HG02938 (cell line): ENCODE results near the gene SDC4.

Source experiments
- ATAC-seq: cut with Tn5 transposase; IDR thresholded peaks from one replicate; pipeline ENCODE4 v1.9.1; 2021; ENCODE audit warnings: mild to moderate bottlenecking, moderate library complexity; ENCODE audit not compliant: unreplicated experiment

Gene SDC4

DNA sequence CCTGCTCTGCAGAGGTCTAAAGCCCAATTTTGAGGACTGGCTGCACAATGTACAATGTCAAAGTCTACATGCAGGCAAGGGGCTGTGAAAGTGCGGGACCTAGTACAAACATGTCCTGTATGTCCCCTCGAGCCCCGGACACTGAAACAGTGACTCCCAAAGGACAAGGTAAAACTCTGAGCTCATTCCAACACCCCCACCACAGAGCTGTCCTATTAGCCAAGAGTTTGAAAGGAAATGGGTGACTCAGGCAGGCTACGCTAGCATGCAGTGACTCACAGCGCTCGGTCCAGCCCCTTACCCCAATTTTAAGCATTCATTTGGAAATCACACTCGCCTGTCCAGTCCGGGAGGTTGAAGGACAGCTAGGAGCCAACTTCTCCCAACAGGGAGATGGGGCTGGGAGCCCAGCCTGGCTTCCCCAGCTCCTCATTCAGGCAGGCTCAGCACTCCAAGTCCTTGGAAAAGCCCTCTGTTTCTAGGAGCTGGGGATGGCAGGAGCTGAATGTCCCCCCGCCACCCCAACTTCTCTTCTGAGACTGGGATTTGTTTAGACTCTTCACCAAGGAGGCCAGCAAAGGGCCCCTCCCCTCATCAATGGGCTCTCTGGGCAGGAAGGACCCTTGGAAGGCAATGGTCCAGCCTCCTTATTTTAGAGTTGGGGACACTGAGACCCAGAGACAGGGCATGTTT, 3.9 kb downstream of the SDC4 start:
- ATAC-seq: no peak

DNA sequence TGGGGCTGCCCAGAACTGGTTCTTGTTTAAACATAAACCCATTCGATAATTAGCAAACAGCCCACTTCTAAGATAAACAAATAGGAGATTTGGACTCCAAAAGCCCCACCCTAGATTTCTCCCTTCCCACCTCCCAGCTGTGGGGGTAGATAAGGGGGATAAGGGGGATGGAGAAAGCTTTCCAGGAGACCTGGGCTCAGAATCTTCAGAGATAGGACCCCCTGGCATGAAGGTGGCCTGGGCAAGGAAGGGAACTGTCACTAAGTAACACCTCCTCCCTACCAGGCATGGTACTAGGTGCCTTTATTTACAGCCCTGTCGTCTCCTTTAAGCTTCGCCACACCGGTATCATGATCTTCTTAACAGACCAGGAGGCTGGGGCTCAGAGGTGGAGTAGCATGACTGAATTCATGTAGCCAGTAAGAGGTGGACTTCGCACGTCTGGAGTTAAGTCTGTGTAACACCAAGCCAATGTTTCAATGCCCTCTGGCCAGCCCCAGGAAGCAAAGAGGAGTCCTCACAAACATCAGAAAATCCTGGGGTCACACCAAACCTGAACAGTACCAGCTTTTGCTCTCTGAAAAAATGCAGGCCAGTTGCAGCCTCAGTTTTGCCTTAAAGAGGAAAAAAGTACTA, 4.6 kb downstream of the SDC4 start:
- ATAC-seq: no peak

GRCh38 chr20:45342855-45343531, 5.2 kb downstream of the SDC4 start:
- ATAC-seq: no peak

- ATAC-seq: no peak
Measured at GRCh38 chr20:45341939-45342854, 6.0 kb downstream of the SDC4 start.

DNA sequence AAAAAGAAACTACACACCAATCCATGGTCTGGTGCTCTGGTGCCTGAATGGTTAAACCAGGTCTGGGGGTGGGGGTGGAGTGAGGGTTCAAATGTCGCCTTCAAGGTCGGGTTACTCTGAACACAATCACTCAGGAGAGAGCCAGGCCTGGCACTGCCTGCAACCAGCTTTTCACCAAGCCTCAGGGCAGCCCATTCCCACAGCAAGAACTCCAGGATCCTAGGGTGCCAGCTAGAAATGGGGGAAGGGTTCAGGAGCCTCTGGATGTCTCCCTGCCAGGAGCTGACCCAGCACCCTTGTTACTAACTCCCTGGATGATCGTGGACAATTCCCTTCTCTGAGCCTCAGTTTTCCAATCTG, 6.7 kb downstream of the SDC4 start:
- no peak for ATAC-seq

DNA sequence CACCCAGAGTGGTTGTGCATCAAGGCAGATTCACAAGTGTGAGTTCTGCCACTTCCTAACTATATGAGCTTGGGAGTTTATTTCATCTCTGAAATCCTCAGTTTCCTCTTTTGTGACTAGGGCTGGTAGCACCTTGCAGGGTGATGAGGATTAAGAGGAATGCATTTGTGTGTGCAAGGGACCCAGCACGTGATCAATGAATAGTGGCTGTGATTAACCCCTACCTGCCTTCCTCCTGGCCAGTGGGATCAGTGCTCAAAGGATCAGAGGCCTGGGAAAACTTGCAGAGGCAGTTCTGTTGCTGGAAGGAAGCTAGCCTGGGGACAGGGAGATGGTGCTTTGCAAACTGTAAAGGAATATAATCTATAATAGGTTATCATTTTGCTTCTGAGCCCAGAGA, 7.3 kb downstream of the SDC4 start:
- ATAC-seq: no peak

- ATAC-seq: no peak
Measured at GRCh38 chr20:45340236-45340847, 7.9 kb downstream of the SDC4 start.

DNA sequence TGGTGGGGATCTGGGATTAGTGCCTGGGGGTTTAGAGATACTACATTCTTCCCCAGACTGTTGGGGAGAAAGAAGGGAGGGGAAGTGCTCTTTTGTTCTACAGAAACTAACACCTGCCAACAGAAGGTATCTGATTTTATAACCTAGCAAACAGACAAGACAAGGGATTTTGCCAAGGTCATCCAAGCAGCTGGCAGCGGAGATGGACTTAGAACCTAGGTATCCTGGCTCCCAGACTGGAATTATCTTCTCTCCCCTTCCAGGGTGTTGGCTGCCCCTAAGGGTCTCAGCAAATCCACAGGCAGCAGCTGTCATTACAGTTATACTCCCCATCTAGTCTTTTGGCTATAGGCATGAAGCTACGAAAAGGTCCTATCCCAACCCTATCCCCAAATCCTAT, 8.4 kb downstream of the SDC4 start:
- no peak for ATAC-seq

DNA sequence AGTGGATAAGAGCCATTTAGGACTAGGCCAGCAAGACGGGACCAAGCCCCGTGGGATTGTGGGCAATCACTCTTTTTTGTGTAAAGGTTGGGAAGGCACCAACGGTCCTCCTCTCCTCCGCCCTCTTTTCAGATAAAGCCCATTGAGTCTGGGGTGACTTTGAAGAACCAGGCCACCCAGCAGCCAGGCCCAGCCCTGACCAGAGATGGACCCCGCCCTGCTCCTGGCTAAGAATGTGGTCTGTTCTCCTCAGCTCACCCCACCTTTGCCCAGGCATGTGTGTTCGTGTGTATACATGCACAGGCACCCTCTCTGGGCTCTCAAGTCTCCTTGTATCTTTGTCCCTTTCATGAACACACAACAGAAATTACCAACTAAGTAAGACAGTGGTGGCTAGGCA, 9.1 kb downstream of the SDC4 start:
- ATAC-seq: no peak

DNA sequence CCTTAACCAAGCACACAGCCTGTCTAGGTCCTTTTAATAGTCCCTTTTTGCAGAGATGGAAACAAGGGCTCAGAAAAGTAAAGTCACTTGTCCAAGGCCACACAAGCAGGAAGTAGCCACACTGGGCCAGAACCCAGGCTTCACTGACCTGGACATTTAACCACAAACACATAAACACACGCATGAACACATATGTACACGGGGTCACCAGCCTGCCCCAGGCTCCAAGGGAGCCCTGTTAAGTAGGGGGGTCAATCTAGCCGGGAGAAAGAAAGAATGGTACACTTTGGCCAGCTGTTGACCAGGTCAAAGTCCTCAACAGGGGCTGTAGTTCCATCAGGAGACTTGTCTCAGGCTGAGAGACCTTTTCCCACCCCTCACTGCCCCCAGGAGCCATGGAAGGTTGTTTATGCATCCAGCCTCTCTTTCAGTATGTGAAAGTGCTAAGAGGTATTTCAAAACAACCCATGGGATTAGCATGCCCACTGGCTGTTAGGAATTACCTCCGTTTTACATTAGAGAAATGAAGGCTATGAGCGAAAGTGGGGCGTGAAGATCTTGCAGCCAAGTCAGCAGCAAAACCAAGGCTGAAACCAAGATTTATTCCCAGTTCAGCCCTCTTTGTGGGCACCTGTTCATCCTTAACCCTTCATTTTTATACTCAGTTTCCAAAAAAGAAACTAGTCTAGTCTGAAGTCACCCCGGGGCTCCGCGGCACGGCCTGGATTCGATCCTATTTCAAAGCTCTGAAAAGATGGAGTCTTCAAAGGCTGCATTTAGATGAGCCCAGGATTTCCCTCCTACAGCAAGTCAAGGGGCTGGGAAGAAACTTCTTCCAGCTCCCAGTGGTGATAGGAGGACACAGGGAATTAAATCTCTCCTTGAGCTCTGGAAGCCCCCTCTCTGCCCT, 9.8 kb downstream of the SDC4 start:
- no peak for ATAC-seq

DNA sequence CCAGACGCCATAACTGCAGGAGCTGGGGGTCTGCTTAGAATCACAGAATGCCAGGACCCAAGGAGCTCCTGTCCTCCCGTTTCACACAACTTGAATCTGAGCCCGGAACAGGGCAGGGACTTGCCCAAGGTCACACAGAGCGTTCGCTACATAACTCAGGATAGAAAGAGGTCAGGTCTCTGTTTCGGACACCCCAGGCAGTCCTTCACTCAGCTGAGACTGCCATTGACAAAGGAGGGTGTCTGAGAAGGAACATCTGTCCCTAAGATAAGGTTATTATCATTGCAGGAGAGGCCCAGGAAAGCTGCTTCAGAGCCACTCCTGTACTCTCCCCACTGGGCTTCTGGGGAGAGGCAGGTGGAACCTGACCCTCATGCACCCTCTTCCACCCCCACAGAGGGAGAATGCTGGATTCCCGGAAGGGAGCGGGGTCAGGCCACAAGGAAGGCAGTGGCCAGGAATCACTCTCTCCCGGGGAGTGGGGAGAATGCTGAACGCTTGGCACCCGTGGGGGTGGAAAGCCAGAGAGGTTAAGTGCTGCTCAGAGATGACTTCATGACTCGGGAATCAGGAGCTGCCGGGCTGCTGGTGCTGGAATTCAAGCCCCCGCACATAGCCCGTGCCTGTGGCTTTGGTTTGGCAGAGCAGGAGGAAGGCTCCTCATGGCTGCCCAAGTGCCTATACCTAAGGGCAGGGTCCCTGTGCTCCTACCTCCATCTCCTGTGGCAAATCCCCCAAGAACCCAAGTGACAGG, 10.7 kb downstream of the SDC4 start:
- ATAC-seq: no peak

DNA sequence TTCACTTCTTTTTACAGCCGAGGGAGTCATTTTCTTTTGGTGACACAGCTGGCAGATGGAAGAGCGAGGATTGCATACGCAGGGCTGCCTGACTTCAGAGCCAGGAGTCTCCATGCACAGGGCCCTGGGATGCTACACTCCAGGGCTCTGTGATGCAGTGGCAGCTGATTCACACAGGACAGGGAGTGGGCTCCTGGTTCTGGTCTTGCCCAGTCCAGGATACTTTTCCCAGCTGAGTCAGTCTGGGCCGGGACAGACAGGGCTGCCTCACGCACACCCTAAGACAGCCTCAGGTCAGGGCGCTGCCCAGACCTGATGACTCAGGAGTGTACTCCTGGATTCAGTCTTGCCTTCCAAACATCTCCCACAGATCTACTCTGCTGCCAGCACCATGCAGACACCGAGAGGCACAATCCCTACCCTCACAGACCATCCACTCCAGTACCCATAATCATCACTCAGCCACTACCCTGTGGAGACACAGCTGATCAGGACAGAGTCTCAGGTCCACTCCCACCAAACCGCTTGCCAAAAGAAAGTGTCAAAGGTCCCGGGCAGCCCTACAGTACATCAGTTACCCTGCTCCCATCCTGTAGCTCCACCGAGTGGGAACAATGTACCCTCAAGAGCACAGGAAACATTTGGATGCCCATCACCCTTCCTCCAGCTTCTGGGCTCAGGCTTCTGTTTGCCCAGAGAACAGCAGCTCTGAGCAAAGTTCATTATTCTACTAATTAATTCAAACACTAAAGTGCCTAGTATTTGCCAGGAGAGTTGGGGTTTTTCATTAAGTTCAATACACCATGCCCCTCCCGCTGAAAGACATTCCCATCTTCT, 11.5 kb downstream of the SDC4 start:
- no peak for ATAC-seq

DNA sequence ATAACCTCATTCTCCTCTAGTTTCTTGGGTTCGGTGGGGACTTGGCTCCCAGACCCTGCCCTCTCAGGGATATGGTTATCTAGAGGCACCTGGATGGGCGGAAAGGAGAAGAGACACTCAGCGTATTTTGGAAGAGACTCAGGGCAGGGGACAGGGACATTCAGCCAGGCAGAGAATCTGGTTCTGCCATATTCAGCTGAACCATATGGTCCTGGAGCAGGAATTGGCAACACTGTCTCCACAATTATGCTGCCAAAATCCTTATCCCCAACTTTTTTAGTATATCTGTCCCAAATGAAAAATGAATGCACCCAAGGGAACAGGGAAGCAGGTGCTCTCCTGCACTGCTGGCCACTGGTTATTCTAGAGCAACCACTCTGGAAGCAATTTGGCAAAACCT, 17.7 kb downstream of the SDC4 start:
- ATAC-seq: no peak

DNA sequence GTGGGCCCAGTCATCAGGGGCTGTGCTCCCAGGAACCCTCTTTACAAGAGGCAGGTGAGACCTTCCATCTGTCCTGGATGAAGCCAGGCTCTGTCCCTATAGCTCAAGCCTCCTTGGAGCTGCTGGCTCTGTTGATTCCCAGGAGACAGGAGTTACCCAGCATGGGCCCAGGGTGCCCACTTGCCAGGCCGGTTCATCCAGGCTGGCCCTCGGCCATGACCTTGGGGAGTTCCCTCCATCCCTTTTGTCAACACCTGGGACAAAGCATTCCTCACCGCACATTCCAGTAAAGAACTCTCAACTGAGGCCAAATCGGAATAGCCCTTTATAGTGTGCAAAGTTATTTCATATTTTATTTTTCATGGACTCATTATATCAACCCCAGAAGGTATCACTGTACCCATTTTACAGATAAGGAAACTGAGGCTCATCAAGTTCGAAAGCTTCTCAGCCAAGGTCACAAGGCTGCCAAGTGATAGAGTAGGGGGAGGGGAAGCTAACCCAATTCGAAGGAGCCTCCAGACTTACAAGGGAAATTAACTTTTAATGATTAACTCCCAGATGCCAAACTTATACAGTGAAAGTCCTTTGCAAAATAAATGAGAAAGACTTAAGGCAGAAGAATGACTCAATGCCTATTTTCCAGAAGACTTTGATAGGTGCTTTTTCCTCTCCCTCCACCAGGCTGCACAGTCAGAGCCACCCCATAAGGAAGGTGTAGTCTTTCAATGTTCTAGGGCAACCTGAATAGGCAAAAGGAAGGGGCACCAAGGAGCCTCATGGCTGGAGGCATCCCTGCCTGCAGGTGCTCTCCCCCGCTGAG, 18.5 kb downstream of the SDC4 start:
- no peak for ATAC-seq

- ATAC-seq: no peak
Measured at GRCh38 chr20:45328451-45328850, 19.8 kb downstream of the SDC4 start.

- ATAC-seq: no peak
Measured at GRCh38 chr20:45325371-45325770, 22.9 kb downstream of the SDC4 start.

DNA sequence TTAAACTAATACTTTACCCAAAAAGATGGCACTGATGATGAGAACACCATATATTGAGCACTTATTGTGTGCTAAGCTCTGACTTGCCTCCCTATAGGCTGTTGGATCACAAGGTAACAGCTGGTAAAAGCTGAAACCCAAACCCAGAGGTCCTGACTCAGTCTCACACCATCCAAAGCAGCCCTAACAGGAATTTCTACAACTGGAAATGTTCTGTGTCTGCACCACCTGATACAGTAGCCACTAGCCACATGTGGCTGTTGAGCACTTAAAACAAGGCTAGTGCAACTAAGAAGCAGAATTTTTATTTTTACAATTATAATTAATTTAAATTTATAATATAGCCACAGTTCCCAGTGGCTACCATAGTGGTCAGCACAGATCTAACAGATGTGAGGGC, 24.5 kb downstream of the SDC4 start:
- ATAC-seq: no peak
